T-cell (primary cell): ENCODE measurements around the gene STRAP. TPM values are rescaled to one million over a fixed set of nuclear protein-coding genes. Genes with fewer than 3 reads are reported as not detected.

ENCODE experiments used
- ATAC-seq, 4 experiments: fragments of 200-7000 bp in 3 of 4; fragments of 150-1000 bp in 1 of 4; cut with Tn5 transposase; replicated peaks in 1 of 4; 1 replicate in 3 of 4; 2 replicates in 1 of 4; pipeline ENCODE4 v1.10.0; 2021; ENCODE audit warnings: moderate library complexity in 3 of 4, mild to moderate bottlenecking in 2 of 4, moderate number of reproducible peaks in 1 of 4
- CTCF ChIA-PET, 2 donors: fragments of 300-600 bp; sonication (Branson Sonifier 250); formaldehyde crosslinking; loops; one replicate each; lab custom pipeline; 2022; ENCODE audit warnings: antibody characterized with exemption in 2 of 2; lab: Charles Lee
- POLR2A ChIA-PET, 2 donors: fragments of 300-600 bp; sonication (Branson Sonifier 250); formaldehyde crosslinking; loops; one replicate each; lab custom pipeline; 2022; ENCODE audit warnings: antibody characterized with exemption in 2 of 2; lab: Charles Lee
- DNase-seq, 35 experiments: peaks; one replicate each; pipeline versions ENCODE4 v3.0.0 to v3.0.0-alpha.2; 2013 to 2023
- H3K27ac ChIP-seq: one replicate; pipeline ENCODE4 v1.5.1; 2013; ENCODE audit warnings: low read length
- H3K27me3 ChIP-seq, 2 experiments: replicated peaks in 1 of 2; 1 replicate in 1 of 2; 2 replicates in 1 of 2; pipeline versions ENCODE4 v1.6.1 to v1.7.0; 2013; ENCODE audit warnings: low read length in 1 of 2, mixed read lengths in 1 of 2; ENCODE audit not compliant: control insufficient read depth in 2 of 2, insufficient read depth in 2 of 2; ENCODE audit errors: extremely low read depth in 1 of 2
- H3K36me3 ChIP-seq, 2 donors: 1 replicate in 1 of 2; 2 replicates in 1 of 2; pipeline versions ENCODE4 v1.6.1 to v1.7.0; 2013; ENCODE audit warnings: low read length in 1 of 2; ENCODE audit not compliant: control insufficient read depth in 2 of 2, insufficient read depth in 1 of 2; ENCODE audit errors: extremely low read depth in 1 of 2
- H3K4me1 ChIP-seq, 2 experiments: 1 replicate in 1 of 2; 2 replicates in 1 of 2; pipeline versions ENCODE4 v1.6.1 to v1.7.0; 2013; ENCODE audit warnings: low read length in 2 of 2, mixed read lengths in 1 of 2; ENCODE audit not compliant: insufficient read depth in 2 of 2, control insufficient read depth in 1 of 2; ENCODE audit errors: extremely low read depth in 1 of 2
- H3K4me3 ChIP-seq, 2 donors: 1 replicate in 1 of 2; 2 replicates in 1 of 2; pipeline versions ENCODE4 v1.5.1 to v1.7.0; 2013; ENCODE audit warnings: mild to moderate bottlenecking in 2 of 2, low read length in 1 of 2, moderate library complexity in 1 of 2; ENCODE audit not compliant: control insufficient read depth in 1 of 2; ENCODE audit errors: extremely low read depth in 1 of 2
- H3K9me3 ChIP-seq: 2 replicates; pipeline ENCODE4 v1.7.0; 2013
- H3K27ac Mint-ChIP-seq, 2 donors: one replicate each; pipeline ENCODE4 v1.8.0; 2020 to 2021; ENCODE audit warnings: mild to moderate bottlenecking in 2 of 2, mixed read lengths in 2 of 2
- H3K27me3 Mint-ChIP-seq, 2 donors: one replicate each; pipeline ENCODE4 v1.8.0; 2021 to 2022; ENCODE audit warnings: mixed read lengths in 2 of 2
- H3K36me3 Mint-ChIP-seq: one replicate; pipeline ENCODE4 v1.8.0; 2021; ENCODE audit warnings: mixed read lengths
- H3K4me1 Mint-ChIP-seq, 3 donors: one replicate each; pipeline ENCODE4 v1.8.0; 2020 to 2022; ENCODE audit warnings: mixed read lengths in 3 of 3, mild to moderate bottlenecking in 1 of 3
- H3K4me3 Mint-ChIP-seq, 3 donors: one replicate each; pipeline ENCODE4 v1.8.0; 2020 to 2022; ENCODE audit warnings: mild to moderate bottlenecking in 3 of 3, mixed read lengths in 3 of 3, moderate library complexity in 3 of 3
- H3K9me3 Mint-ChIP-seq, 3 donors: one replicate each; pipeline ENCODE4 v1.8.0; 2020 to 2022; ENCODE audit warnings: mixed read lengths in 3 of 3
- WGBS: methylation state at CpG from one replicate; pipeline ENCODE4 v1.1.5; 2013; ENCODE audit warnings: missing lambda C conversion rate; ENCODE audit not compliant: insufficient coverage; 5-methylcytosine and 5-hydroxymethylcytosine counted together
- total RNA-seq, 35 experiments: library from RNA in 6 of 35; stranded (reverse) in 6 of 35; fragments of 120-200 nt in 1 of 35; gene quantifications; one replicate each; pipeline versions ENCODE4 v1.2.1 to v1.2.4 and lab custom pipeline; 2013 to 2026

The STRAP gene
- total RNA-seq, 5 donors from 2014 or later (not counting 1 experiment from before 2014, with no cell fraction given) = 47.4 to 101 (median 55.4) TPM

DNA sequence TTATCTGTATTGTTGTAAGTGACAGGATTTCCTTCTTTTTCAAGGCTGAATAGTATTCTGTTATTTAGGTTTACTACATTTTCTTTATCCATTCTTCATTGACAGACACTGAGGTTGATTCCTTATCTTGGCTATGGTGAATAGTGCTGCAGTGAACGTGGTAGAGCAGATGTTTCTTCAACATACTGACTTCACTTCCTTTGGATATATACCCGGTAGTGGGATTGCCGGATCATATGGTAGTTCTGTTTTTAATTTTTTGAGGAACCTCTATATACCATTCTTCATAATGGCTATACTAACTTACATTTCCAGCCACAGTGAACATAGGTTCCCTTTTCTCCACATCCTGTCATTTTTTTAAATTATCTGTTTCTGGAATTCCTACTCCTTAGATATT is 50.8 kb downstream of the STRAP start:
- Mint-ChIP-seq H3K27ac (no peak overlapping the region), H3K27me3 (no peaks in the 10 kb centered on the region), H3K4me3 (no peak overlapping the region), H3K4me1 (peaks cover 4 to 10% (median 4%) of the 10 kb centered on the region in 3 donors), H3K9me3 (peaks cover 0 to 4% (median 0%) of the 10 kb centered on the region in 3 donors), H3K36me3 (peaks cover 21% of the 10 kb centered on the region)
- ChIA-PET POLR2A (no interaction called here), CTCF (no interaction called here)
- no peak for ATAC-seq
- H3K36me3 ChIP-seq = no peaks in the 10 kb centered on the region
- DNase-seq = no peak
- no peaks in the 10 kb centered on the region for H3K9me3 ChIP-seq
- H3K27me3 ChIP-seq = no peaks in the 10 kb centered on the region
- H3K27ac ChIP-seq = no peak overlapping the region
- no peaks in the 10 kb centered on the region for H3K4me1 ChIP-seq
- no peak overlapping the region for H3K4me3 ChIP-seq
- WGBS = no CpG with 5 or more reads among the region's 3 CpGs

DNA sequence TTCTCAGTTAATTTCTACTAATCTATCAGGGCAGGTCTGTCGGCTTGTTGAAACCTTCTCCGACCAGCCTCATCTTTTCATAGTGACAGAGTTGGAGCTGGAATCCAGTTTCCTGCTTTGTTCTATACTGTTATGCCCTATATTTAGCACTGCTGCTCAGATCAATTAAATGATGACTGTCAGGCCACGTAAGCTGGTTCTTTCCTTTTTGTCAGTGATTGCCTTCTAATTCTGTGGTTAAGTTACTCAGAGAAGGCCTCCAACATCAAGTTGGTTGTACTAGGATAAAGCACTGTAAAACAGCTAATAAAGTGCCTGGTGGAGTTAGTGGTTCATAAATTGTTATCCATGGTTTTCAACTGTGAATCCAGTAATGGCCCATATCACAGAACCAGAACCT is 51.6 kb downstream of the STRAP start:
- H3K27ac Mint-ChIP-seq = no peak overlapping the region
- H3K9me3 Mint-ChIP-seq = peaks cover under 1 to 5% (median under 1%) of the 10 kb centered on the region in 3 donors
- H3K4me3 Mint-ChIP-seq = no peak overlapping the region
- no peak overlapping the region for H3K4me3 ChIP-seq
- no peak overlapping the region for H3K27ac ChIP-seq
- WGBS = no CpG with 5 or more reads among the region's 3 CpGs
- H3K4me1 Mint-ChIP-seq = peaks cover 4 to 10% (median 4%) of the 10 kb centered on the region in 3 donors
- H3K27me3 ChIP-seq = no peaks in the 10 kb centered on the region
- POLR2A ChIA-PET = interaction anchor here in 1 of 2 donors (0.5 kb wide), 1 partner anchor 316 kb away, joined by 4 read pairs; no protein-coding TSS in a partner anchor
- no peaks in the 10 kb centered on the region for H3K36me3 ChIP-seq
- no peak for ATAC-seq
- CTCF ChIA-PET = interaction anchor here in 1 of 2 donors (0.7 kb wide), 1 partner anchor 218 kb away, joined by 4 read pairs; no protein-coding TSS in a partner anchor
- no peak for DNase-seq
- peaks cover 21% of the 10 kb centered on the region for H3K36me3 Mint-ChIP-seq
- peaks cover under 1% of the 10 kb centered on the region for H3K9me3 ChIP-seq
- H3K27me3 Mint-ChIP-seq = no peaks in the 10 kb centered on the region
- H3K4me1 ChIP-seq = no peaks in the 10 kb centered on the region

DNA sequence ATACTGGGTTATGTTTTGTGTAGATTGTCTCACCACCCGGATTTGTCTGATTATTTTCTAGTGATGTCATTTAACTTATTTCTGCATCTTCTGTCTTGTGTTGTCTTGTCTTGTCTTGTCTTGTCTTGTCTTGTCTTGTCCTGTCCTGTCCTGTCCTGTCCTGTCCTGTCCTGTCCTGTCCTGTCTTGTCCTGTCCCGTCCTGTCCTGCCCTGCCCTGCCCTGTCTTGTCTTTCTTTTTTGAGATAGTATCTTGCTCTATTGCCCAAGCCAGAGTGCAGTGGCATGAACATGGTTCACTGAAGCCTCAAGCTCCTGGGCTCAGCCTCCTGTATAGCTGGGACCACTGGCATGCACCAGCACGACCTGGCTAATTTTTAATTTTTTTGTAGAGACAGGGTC is 54.6 kb downstream of the STRAP start:
- peaks cover 33% of the 10 kb centered on the region for H3K36me3 Mint-ChIP-seq
- Histone ChIP-seq H3K27ac (no peak overlapping the region), H3K4me3 (no peak overlapping the region), H3K27me3 (no peaks in the 10 kb centered on the region), H3K4me1 (no peaks in the 10 kb centered on the region), H3K9me3 (peaks cover 5% of the 10 kb centered on the region), H3K36me3 (no peaks in the 10 kb centered on the region)
- DNase-seq (no peak), ATAC-seq (no peak)
- WGBS = 83% methylated on average over 2 of the region's 3 CpGs
- CTCF ChIA-PET = no interaction called here
- peaks cover 4 to 10% (median 7%) of the 10 kb centered on the region in 3 donors for H3K4me1 Mint-ChIP-seq
- no peak overlapping the region for H3K4me3 Mint-ChIP-seq
- POLR2A ChIA-PET = no interaction called here
- no peaks in the 10 kb centered on the region for H3K27me3 Mint-ChIP-seq
- peaks cover 9 to 15% (median 10%) of the 10 kb centered on the region in 3 donors for H3K9me3 Mint-ChIP-seq
- H3K27ac Mint-ChIP-seq = no peak overlapping the region

DNA sequence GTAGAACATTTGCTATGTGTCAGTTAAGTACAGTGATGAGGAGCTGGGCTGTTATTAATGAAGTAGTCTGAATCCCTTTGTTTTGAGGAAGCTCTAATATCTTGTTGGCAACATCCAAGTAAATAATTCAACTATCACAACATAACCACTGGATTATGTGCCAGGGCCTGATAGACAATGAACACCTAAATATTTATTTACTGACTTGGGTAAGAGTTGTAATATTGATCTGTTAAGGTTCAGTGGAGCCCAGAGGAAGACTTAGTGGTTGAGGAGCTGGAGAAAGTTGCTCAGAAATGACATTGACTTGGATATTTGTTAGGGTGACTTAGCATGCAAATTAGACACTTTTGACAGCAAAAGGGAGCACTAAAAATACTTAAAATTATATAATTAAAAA is 55.7 kb downstream of the STRAP start:
- no peaks in the 10 kb centered on the region for H3K27me3 ChIP-seq
- peaks cover 39% of the 10 kb centered on the region for H3K36me3 Mint-ChIP-seq
- no peaks in the 10 kb centered on the region for H3K36me3 ChIP-seq
- H3K4me1 Mint-ChIP-seq = peaks cover 3 to 10% (median 7%) of the 10 kb centered on the region in 3 donors
- ChIA-PET CTCF (interaction anchor here in 1 of 2 donors (1.0 kb wide), 1 partner anchor 18 kb away, joined by 3 read pairs; no protein-coding TSS in a partner anchor), POLR2A (interaction anchor here in 1 of 2 donors (0.8 kb wide), 1 partner anchor 40 kb away, joined by 3 read pairs; no protein-coding TSS in a partner anchor)
- peaks cover 5% of the 10 kb centered on the region for H3K9me3 ChIP-seq
- H3K27ac Mint-ChIP-seq = no peak overlapping the region
- ATAC-seq (no peak), DNase-seq (no peak)
- H3K27ac ChIP-seq = no peak overlapping the region
- no peaks in the 10 kb centered on the region for H3K4me1 ChIP-seq
- H3K27me3 Mint-ChIP-seq = no peaks in the 10 kb centered on the region
- H3K9me3 Mint-ChIP-seq = peaks cover 14 to 17% (median 14%) of the 10 kb centered on the region in 3 donors
- H3K4me3 Mint-ChIP-seq = no peak overlapping the region
- no peak overlapping the region for H3K4me3 ChIP-seq

DNA sequence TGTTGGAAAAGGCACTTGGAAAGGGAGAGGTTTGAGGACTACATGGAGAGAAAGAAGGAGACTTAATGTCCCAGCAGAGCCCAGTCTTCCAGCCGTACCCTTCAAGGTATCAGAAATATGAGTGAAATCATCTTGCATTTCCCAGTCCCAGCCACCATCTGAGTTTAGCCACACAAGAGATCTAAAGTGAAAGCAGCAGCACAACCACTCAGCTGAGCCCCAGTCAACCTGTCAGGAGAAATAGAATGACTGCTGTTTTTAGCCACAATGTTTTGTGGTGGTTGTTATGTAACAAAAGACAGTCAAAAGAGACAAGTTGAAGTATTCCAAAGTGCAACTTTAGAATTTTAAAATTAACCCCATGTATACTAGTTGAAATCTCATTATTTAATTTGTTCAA is 56.9 kb downstream of the STRAP start:
- DNase-seq (no peak), ATAC-seq (no peak)
- Histone ChIP-seq H3K4me3 (no peak overlapping the region), H3K36me3 (no peaks in the 10 kb centered on the region), H3K9me3 (peaks cover 5% of the 10 kb centered on the region), H3K4me1 (no peaks in the 10 kb centered on the region), H3K27ac (no peak overlapping the region), H3K27me3 (no peaks in the 10 kb centered on the region)
- CTCF ChIA-PET = interaction anchor here in 1 of 2 donors (0.6 kb wide), 1 partner anchor 24 kb away, joined by 18 read pairs; no protein-coding TSS in a partner anchor
- Mint-ChIP-seq H3K4me1 (peaks cover 3 to 10% (median 7%) of the 10 kb centered on the region in 3 donors), H3K4me3 (no peak overlapping the region), H3K27me3 (no peaks in the 10 kb centered on the region), H3K36me3 (peaks cover 43% of the 10 kb centered on the region), H3K27ac (no peak overlapping the region), H3K9me3 (peaks cover 14 to 17% (median 14%) of the 10 kb centered on the region in 3 donors)
- POLR2A ChIA-PET = no interaction called here
- no CpG with 5 or more reads among the region's 1 CpG for WGBS

DNA sequence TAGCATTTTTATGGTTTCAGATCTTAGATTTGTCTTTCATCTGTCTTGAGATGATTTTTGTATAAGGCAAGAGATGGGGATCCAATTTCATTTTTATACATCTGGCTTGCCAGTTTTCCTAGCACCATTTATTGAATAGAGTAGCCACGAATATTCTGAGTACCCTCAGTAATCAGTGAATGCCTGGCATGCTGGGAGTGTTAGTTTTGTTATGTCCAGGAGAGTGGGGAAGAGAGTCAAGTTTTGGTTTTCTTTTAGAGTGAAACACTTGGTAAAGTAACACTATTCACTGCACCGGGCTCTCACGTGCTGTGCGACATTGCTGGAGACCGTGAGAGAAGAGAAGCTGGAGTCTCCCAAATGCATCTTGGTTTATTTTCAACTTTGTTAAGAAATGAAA is 60.3 kb downstream of the STRAP start:
- ATAC-seq = no peak
- H3K36me3 ChIP-seq = no peaks in the 10 kb centered on the region
- CTCF ChIA-PET = no interaction called here
- no peak overlapping the region for H3K4me3 ChIP-seq
- Mint-ChIP-seq H3K27me3 (no peaks in the 10 kb centered on the region), H3K27ac (no peak overlapping the region), H3K36me3 (peaks cover 58% of the 10 kb centered on the region), H3K4me1 (peaks cover 11 to 14% (median 12%) of the 10 kb centered on the region in 3 donors), H3K4me3 (no peak overlapping the region), H3K9me3 (peaks cover 20 to 24% (median 24%) of the 10 kb centered on the region in 3 donors)
- peaks cover 5% of the 10 kb centered on the region for H3K9me3 ChIP-seq
- no peak for DNase-seq
- H3K27me3 ChIP-seq = no peaks in the 10 kb centered on the region
- POLR2A ChIA-PET = no interaction called here
- no peak overlapping the region for H3K27ac ChIP-seq
- 93% methylated on average over 4 of the region's 5 CpGs for WGBS
- no peaks in the 10 kb centered on the region for H3K4me1 ChIP-seq
